NCI-H2196 treated with DMSO at 0.1 percent for 48 hours (cell line): ENCODE results near the gene MMP13.
"Not testable (repeated sequence)": the region's sequence is repeated elsewhere in the genome, so short reads cannot be mapped to it uniquely, and the experiment has no call there.

Experiments
- DNase-seq: peaks from one replicate; lab custom pipeline; 2025; ENCODE audit not compliant: unreplicated experiment; lab: John Stamatoyannopoulos, UW

The MMP13 gene

DNA sequence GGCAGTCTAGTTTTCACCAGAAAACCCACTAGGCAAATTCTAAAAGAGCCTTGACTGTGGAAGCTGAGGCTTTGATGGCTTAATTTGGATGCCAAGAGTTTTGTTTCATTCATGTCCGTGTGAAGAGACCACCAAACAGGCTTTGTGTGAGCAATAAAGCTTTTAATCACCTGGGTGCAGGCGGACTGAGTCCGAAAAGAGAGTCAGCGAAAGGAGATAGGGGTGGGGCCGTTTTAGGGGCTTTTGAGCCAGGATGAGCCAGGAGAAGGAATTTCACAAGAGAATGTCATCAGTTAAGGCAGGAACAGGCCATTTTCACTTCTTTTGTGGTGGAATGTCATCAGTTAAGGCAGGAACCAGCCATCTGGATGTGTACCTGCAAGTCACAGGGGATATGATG, 51.6 kb downstream of the MMP13 start:
- not testable (repeated sequence) for DNase-seq

- no peak for DNase-seq
These were observed 55.2 kb downstream of the MMP13 start for GRCh38 chr11:102900346-102900745.
